NB4 (cell line): ENCODE results near the gene APOL2.
"Not testable (repeated sequence)": the region's sequence is repeated elsewhere in the genome, so short reads cannot be mapped to it uniquely, and the experiment has no call there.

Experiments used
- MYC ChIP-seq: IDR thresholded peaks from 2 replicates; pipeline ENCODE4 v1.6.1; 2011; ENCODE audit warnings: low read depth, low read length
- POLR2A ChIP-seq: IDR thresholded peaks from 2 replicates; pipeline ENCODE4 v1.6.1; 2011; ENCODE audit warnings: mild to moderate bottlenecking; ENCODE audit not compliant: insufficient read length; ENCODE audit errors: extremely low read depth
- TF ChIP-seq, protein P1 (sequence below): IDR thresholded peaks from one replicate; pipeline ENCODE4 v1.5.1; 2012; ENCODE audit warnings: low read depth, low read length

GRCh38 chr22:36263216-36263673, 23.9 kb upstream of the APOL2 start:
- TF ChIP-seq, protein P1, sequence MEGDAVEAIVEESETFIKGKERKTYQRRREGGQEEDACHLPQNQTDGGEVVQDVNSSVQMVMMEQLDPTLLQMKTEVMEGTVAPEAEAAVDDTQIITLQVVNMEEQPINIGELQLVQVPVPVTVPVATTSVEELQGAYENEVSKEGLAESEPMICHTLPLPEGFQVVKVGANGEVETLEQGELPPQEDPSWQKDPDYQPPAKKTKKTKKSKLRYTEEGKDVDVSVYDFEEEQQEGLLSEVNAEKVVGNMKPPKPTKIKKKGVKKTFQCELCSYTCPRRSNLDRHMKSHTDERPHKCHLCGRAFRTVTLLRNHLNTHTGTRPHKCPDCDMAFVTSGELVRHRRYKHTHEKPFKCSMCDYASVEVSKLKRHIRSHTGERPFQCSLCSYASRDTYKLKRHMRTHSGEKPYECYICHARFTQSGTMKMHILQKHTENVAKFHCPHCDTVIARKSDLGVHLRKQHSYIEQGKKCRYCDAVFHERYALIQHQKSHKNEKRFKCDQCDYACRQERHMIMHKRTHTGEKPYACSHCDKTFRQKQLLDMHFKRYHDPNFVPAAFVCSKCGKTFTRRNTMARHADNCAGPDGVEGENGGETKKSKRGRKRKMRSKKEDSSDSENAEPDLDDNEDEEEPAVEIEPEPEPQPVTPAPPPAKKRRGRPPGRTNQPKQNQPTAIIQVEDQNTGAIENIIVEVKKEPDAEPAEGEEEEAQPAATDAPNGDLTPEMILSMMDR, result not testable (repeated sequence)
- TF ChIP-seq MYC, POLR2A: not testable (repeated sequence)
